ENCODE measurements around the gene MKRN2. TPM values are rescaled to one million over a fixed set of nuclear protein-coding genes. Genes with fewer than 3 reads are reported as not detected.

MKRN2 gene
- total RNA-seq (ENCODE audit: unreplicated experiment), result 25.8 TPM
- long read RNA-seq, transcript MKRN2-201 (8 exons, 2,848 nt), result major isoform, 19 of 22 reads
- long read RNA-seq, partial matches to known transcripts, result 1 of 22 reads
- long read RNA-seq, other reads (novel, unspliced or antisense), result 1 of 22 reads

- H3K36me3 Mint-ChIP-seq (ENCODE audit: unreplicated experiment), result no peaks in the 10 kb centered on the region
- H3K27ac Mint-ChIP-seq (ENCODE audit: unreplicated experiment), result peak within 1 kb of the TSS; percentile 91
- peaks cover 5% of the 10 kb centered on the region for H3K9me3 Mint-ChIP-seq (ENCODE audit: unreplicated experiment)
- H3K4me1 Mint-ChIP-seq (ENCODE audit: low read depth, unreplicated experiment), result peaks cover 43% of the 10 kb centered on the region
- H3K4me3 Mint-ChIP-seq (ENCODE audit: unreplicated experiment), result peak within 1 kb of the TSS; percentile 95
- TF ChIP-seq, protein P1, sequence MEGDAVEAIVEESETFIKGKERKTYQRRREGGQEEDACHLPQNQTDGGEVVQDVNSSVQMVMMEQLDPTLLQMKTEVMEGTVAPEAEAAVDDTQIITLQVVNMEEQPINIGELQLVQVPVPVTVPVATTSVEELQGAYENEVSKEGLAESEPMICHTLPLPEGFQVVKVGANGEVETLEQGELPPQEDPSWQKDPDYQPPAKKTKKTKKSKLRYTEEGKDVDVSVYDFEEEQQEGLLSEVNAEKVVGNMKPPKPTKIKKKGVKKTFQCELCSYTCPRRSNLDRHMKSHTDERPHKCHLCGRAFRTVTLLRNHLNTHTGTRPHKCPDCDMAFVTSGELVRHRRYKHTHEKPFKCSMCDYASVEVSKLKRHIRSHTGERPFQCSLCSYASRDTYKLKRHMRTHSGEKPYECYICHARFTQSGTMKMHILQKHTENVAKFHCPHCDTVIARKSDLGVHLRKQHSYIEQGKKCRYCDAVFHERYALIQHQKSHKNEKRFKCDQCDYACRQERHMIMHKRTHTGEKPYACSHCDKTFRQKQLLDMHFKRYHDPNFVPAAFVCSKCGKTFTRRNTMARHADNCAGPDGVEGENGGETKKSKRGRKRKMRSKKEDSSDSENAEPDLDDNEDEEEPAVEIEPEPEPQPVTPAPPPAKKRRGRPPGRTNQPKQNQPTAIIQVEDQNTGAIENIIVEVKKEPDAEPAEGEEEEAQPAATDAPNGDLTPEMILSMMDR (IDR thresholded peaks at IDR 0.05; ENCODE audit: partially characterized antibody, unreplicated experiment), result no peak
- H3K27me3 Mint-ChIP-seq (ENCODE audit: unreplicated experiment), result peaks cover 4% of the 10 kb centered on the region
- DNase-seq, result peak; percentile 91
Measured at GRCh38 chr3:12556690-12557472, at the start of gene MKRN2. Gene MKRN2, plus strand, starts transcription at chr3:12557087. Its CDS starts 64 bp downstream, at chr3:12557151.

DNA sequence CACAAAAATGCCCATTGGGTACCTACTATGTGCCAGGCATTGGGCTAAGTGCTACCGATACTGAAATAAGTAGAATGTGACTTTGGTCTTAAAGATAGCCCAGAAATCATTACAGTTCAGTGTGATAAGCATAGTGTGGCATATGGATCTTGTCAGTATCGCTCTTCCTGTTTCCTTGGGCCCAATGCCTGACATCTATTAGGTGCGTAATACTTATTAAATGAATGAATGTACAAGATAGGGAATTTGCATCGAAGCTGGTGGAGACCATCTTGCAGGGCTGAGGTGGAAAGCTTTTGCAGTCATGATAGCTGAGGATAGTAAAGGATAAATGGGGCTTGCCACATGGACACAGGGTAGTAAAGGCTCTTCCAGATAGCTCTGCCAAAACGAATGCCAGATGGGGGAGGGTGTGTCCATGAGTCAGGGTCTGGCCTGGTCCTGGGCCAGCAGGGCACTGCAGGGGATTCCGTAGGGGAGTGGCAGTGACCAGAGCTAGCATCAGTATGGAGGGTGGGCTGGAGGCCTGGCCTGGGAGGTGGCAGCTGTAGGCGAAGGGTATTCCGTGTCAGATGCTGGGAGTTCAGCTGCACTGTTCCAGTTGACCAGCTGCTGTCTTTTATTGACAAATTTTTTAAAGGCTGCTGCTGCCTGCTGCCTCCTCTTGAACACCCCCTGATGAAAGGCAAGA lies 49.2 kb upstream of the MKRN2 start:
- TF ChIP-seq, protein P1 (IDR thresholded peaks at IDR 0.05; ENCODE audit: partially characterized antibody, unreplicated experiment), result no peak
- Mint-ChIP-seq H3K27me3 (ENCODE audit: unreplicated experiment) (peaks cover 10% of the 10 kb centered on the region), H3K9me3 (ENCODE audit: unreplicated experiment) (peaks cover 13% of the 10 kb centered on the region), H3K4me1 (ENCODE audit: low read depth, unreplicated experiment) (peaks cover 32% of the 10 kb centered on the region), H3K36me3 (ENCODE audit: unreplicated experiment) (peaks cover 7% of the 10 kb centered on the region), H3K27ac (ENCODE audit: unreplicated experiment) (peak overlapping the region; percentile 93), H3K4me3 (ENCODE audit: unreplicated experiment) (peak overlapping the region; percentile 60)
- DNase-seq, result peak; percentile 78

GRCh38 chr3:12508291-12508700 lies 48.6 kb upstream of the MKRN2 start:
- Mint-ChIP-seq H3K27ac (ENCODE audit: unreplicated experiment) (peak overlapping the region; percentile 93), H3K36me3 (ENCODE audit: unreplicated experiment) (peaks cover 4% of the 10 kb centered on the region), H3K9me3 (ENCODE audit: unreplicated experiment) (peaks cover 12% of the 10 kb centered on the region), H3K27me3 (ENCODE audit: unreplicated experiment) (peaks cover 8% of the 10 kb centered on the region), H3K4me1 (ENCODE audit: low read depth, unreplicated experiment) (peaks cover 32% of the 10 kb centered on the region), H3K4me3 (ENCODE audit: unreplicated experiment) (peak overlapping the region; percentile 60)
- TF ChIP-seq, protein P1 (IDR thresholded peaks at IDR 0.05; ENCODE audit: partially characterized antibody, unreplicated experiment), result no peak
- peak; percentile 32 for DNase-seq

- TF ChIP-seq, protein P1 (IDR thresholded peaks at IDR 0.05; ENCODE audit: partially characterized antibody, unreplicated experiment), result no peak
- H3K9me3 Mint-ChIP-seq (ENCODE audit: unreplicated experiment), result peaks cover 12% of the 10 kb centered on the region
- peaks cover 10% of the 10 kb centered on the region for H3K27me3 Mint-ChIP-seq (ENCODE audit: unreplicated experiment)
- peak overlapping the region; percentile 93 for H3K27ac Mint-ChIP-seq (ENCODE audit: unreplicated experiment)
- peaks cover 36% of the 10 kb centered on the region for H3K4me1 Mint-ChIP-seq (ENCODE audit: low read depth, unreplicated experiment)
- H3K4me3 Mint-ChIP-seq (ENCODE audit: unreplicated experiment), result no peak overlapping the region
- DNase-seq, result no peak
- peaks cover 3% of the 10 kb centered on the region for H3K36me3 Mint-ChIP-seq (ENCODE audit: unreplicated experiment)
Measured at GRCh38 chr3:12509466-12509865, 47.4 kb upstream of the MKRN2 start.
